Measurements from ENCODE around the gene MAN2B2. TPM values are rescaled to one million over a fixed set of nuclear protein-coding genes. Genes with fewer than 3 reads are reported as not detected.
"Not testable (repeated sequence)": the region's sequence is repeated elsewhere in the genome, so short reads cannot be mapped to it uniquely, and the experiment has no call there.

The MAN2B2 gene
- total and polyA plus RNA-seq, 4 experiments from 2014 or later = 11.2 to 53.2 (median 41.0) TPM

DNA sequence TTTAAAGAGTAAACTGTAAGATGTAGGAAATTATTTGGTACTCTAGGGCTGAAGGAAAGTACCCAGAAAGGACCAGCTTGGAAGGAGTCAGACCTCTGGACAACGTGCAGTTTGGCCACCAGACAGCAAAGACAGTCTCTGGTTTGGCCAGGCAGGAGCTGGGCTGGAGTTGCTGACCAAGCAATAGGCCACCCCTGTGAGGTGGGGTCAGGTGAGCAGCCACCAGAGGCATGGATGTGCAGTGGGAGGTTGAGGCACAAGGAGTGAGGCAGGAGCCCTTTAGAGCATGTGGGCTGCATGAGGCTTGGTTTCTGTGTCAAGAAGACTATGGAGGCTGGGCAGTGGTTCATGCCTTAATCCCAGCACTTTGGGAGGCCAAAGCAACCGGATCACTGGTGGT lies 47.8 kb downstream of the MAN2B2 start:
- ChIA-PET POLR2A (ENCODE audit: partially characterized antibody) (no interaction called here), CTCF (ENCODE audit: partially characterized antibody) (interaction anchor here (0.7 kb wide), 1 partner anchor 8 kb away, joined by 3 read pairs; no protein-coding TSS in a partner anchor)
- H3K27ac Mint-ChIP-seq = peak overlapping the region in 1 of 7 donors; percentile 23
- no peak for DNase-seq
- intact Hi-C loops (cut with micrococcal nuclease) = no loop called here
- H3K36me3 Mint-ChIP-seq = peaks cover 22 to 31% of the 10 kb centered on the region in 2 donors
- no peak overlapping the region for H3K27ac ChIP-seq (ENCODE audit: low read depth, low read length)
- H3K4me3 Mint-ChIP-seq = no peak overlapping the region
- no peaks in the 10 kb centered on the region for H3K27me3 Mint-ChIP-seq
- H3K4me3 ChIP-seq (ENCODE audit: low read length in 2 of 2) = no peak overlapping the region
- H3K4me1 ChIP-seq (ENCODE audit: insufficient read depth, low read length) = no peaks in the 10 kb centered on the region
- H3K4me1 Mint-ChIP-seq = peaks cover 0 to 3% (median under 1%) of the 10 kb centered on the region in 4 donors
- H3K27me3 ChIP-seq (ENCODE audit: insufficient read depth, low read length) = no peaks in the 10 kb centered on the region
- peaks cover 0 to 3% (median 0%) of the 10 kb centered on the region in 8 donors for H3K9me3 Mint-ChIP-seq
- H3K9me3 ChIP-seq (ENCODE audit: control insufficient read depth in 1 of 2, low read length in 2 of 2) = no peaks in the 10 kb centered on the region
- peaks cover 25% of the 10 kb centered on the region for H3K36me3 ChIP-seq (ENCODE audit: insufficient read depth, low read length)

- Histone ChIP-seq H3K27ac (ENCODE audit: low read depth, low read length) (no peak overlapping the region), H3K27me3 (ENCODE audit: insufficient read depth, low read length) (no peaks in the 10 kb centered on the region), H3K36me3 (ENCODE audit: insufficient read depth, low read length) (peaks cover 4% of the 10 kb centered on the region), H3K9me3 (ENCODE audit: control insufficient read depth in 1 of 2, low read length in 2 of 2) (no peaks in the 10 kb centered on the region), H3K4me3 (ENCODE audit: low read length in 2 of 2) (no peak overlapping the region), H3K4me1 (ENCODE audit: insufficient read depth, low read length) (no peaks in the 10 kb centered on the region)
- Mint-ChIP-seq H3K4me1 (peaks cover 0 to 3% (median under 1%) of the 10 kb centered on the region in 4 donors), H3K4me3 (no peak overlapping the region), H3K27ac (no peak overlapping the region), H3K36me3 (peaks cover 11% of the 10 kb centered on the region in 2 donors), H3K9me3 (peaks cover 0 to 3% (median 0%) of the 10 kb centered on the region in 8 donors), H3K27me3 (no peaks in the 10 kb centered on the region)
- POLR2A ChIA-PET (ENCODE audit: partially characterized antibody) = no interaction called here
- intact Hi-C loops (cut with micrococcal nuclease) = no loop called here
- DNase-seq = no peak
- CTCF ChIA-PET (ENCODE audit: partially characterized antibody) = no interaction called here
These were observed 50.3 kb downstream of the MAN2B2 start for GRCh38 chr4:6625256-6625655.

DNA sequence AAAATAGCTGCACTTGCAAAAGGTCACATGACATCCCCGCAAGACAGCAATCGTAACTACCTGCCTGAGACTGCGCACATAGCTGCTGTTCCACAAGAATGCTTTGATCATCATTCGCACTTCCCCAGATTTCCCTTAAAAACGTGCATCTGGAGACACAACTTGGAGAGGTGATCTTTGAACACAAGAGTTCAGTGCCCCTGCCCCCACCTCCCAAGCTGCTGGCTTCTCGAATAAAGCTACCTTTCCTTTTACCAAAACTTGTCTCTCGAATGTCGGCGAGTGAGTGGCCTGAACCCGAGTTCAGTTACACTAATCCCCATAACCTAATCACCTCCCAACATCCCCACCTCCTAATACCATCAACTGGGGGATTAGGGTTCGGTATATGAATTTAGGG lies 51.1 kb downstream of the MAN2B2 start:
- no peak overlapping the region for H3K27ac Mint-ChIP-seq
- H3K27me3 ChIP-seq (ENCODE audit: insufficient read depth, low read length) = no peaks in the 10 kb centered on the region
- no peak overlapping the region for H3K4me3 Mint-ChIP-seq
- peaks cover 6 to 9% of the 10 kb centered on the region in 2 donors for H3K36me3 Mint-ChIP-seq
- H3K9me3 ChIP-seq (ENCODE audit: control insufficient read depth in 1 of 2, low read length in 2 of 2) = no peaks in the 10 kb centered on the region
- no peak for DNase-seq
- ChIA-PET POLR2A (ENCODE audit: partially characterized antibody) (no interaction called here), CTCF (ENCODE audit: partially characterized antibody) (no interaction called here)
- H3K27me3 Mint-ChIP-seq = no peaks in the 10 kb centered on the region
- no peak overlapping the region for H3K27ac ChIP-seq (ENCODE audit: low read depth, low read length)
- H3K4me1 Mint-ChIP-seq = peaks cover 0 to 3% (median under 1%) of the 10 kb centered on the region in 4 donors
- H3K36me3 ChIP-seq (ENCODE audit: insufficient read depth, low read length) = peaks cover 4% of the 10 kb centered on the region
- H3K9me3 Mint-ChIP-seq = peaks cover 0 to 1% (median 0%) of the 10 kb centered on the region in 8 donors
- H3K4me3 ChIP-seq (ENCODE audit: low read length in 2 of 2) = no peak overlapping the region
- H3K4me1 ChIP-seq (ENCODE audit: insufficient read depth, low read length) = no peaks in the 10 kb centered on the region
- intact Hi-C loops (cut with micrococcal nuclease) = no loop called here

GRCh38 chr4:6627832-6628231 lies 52.8 kb downstream of the MAN2B2 start:
- H3K4me3 ChIP-seq (ENCODE audit: low read length in 2 of 2) = no peak overlapping the region
- intact Hi-C loops (cut with micrococcal nuclease) = no loop called here
- H3K36me3 Mint-ChIP-seq = no peaks in the 10 kb centered on the region
- no peaks in the 10 kb centered on the region for H3K4me1 Mint-ChIP-seq
- H3K27me3 Mint-ChIP-seq = no peaks in the 10 kb centered on the region
- H3K4me3 Mint-ChIP-seq = no peak overlapping the region
- H3K9me3 Mint-ChIP-seq = no peaks in the 10 kb centered on the region
- no peaks in the 10 kb centered on the region for H3K4me1 ChIP-seq (ENCODE audit: insufficient read depth, low read length)
- H3K27me3 ChIP-seq (ENCODE audit: insufficient read depth, low read length) = no peaks in the 10 kb centered on the region
- no peak overlapping the region for H3K27ac ChIP-seq (ENCODE audit: low read depth, low read length)
- H3K36me3 ChIP-seq (ENCODE audit: insufficient read depth, low read length) = peaks cover 4% of the 10 kb centered on the region
- H3K9me3 ChIP-seq (ENCODE audit: control insufficient read depth in 1 of 2, low read length in 2 of 2) = no peaks in the 10 kb centered on the region
- ChIA-PET CTCF (ENCODE audit: partially characterized antibody) (no interaction called here), POLR2A (ENCODE audit: partially characterized antibody) (interaction anchor here (1.3 kb wide), 1 partner anchor 13 kb away, joined by 5 read pairs; the partner anchor contains the start of gene MRFAP1)
- no peak for DNase-seq
- H3K27ac Mint-ChIP-seq = no peak overlapping the region

GRCh38 chr4:6628484-6628883 lies 53.5 kb downstream of the MAN2B2 start:
- H3K27me3 ChIP-seq (ENCODE audit: insufficient read depth, low read length); H3K27ac Mint-ChIP-seq; H3K4me1 ChIP-seq (ENCODE audit: insufficient read depth, low read length); H3K9me3 ChIP-seq (ENCODE audit: control insufficient read depth in 1 of 2, low read length in 2 of 2); DNase-seq; H3K27me3 Mint-ChIP-seq; intact Hi-C loops (cut with micrococcal nuclease); H3K36me3 Mint-ChIP-seq; H3K4me3 ChIP-seq (ENCODE audit: low read length in 2 of 2); H3K4me3 Mint-ChIP-seq; CTCF ChIA-PET (ENCODE audit: partially characterized antibody); H3K36me3 ChIP-seq (ENCODE audit: insufficient read depth, low read length); H3K27ac ChIP-seq (ENCODE audit: low read depth, low read length); H3K4me1 Mint-ChIP-seq; H3K9me3 Mint-ChIP-seq: not testable (repeated sequence)
- POLR2A ChIA-PET (ENCODE audit: partially characterized antibody) = interaction anchor here (1.3 kb wide), 1 partner anchor 12 kb away, joined by 5 read pairs; the partner anchor contains the start of gene MRFAP1

GRCh38 chr4:6632125-6632524 lies 57.1 kb downstream of the MAN2B2 start:
- no peak overlapping the region for H3K4me3 Mint-ChIP-seq
- intact Hi-C loops (cut with micrococcal nuclease) = no loop called here
- H3K9me3 Mint-ChIP-seq = no peaks in the 10 kb centered on the region
- no peaks in the 10 kb centered on the region for H3K4me1 ChIP-seq (ENCODE audit: insufficient read depth, low read length)
- no peak overlapping the region for H3K27ac ChIP-seq (ENCODE audit: low read depth, low read length)
- no peaks in the 10 kb centered on the region for H3K27me3 Mint-ChIP-seq
- H3K36me3 Mint-ChIP-seq = no peaks in the 10 kb centered on the region
- no peaks in the 10 kb centered on the region for H3K27me3 ChIP-seq (ENCODE audit: insufficient read depth, low read length)
- no peaks in the 10 kb centered on the region for H3K36me3 ChIP-seq (ENCODE audit: insufficient read depth, low read length)
- H3K27ac Mint-ChIP-seq = no peak overlapping the region
- CTCF ChIA-PET (ENCODE audit: partially characterized antibody) = no interaction called here
- no peak overlapping the region for H3K4me3 ChIP-seq (ENCODE audit: low read length in 2 of 2)
- no peaks in the 10 kb centered on the region for H3K9me3 ChIP-seq (ENCODE audit: control insufficient read depth in 1 of 2, low read length in 2 of 2)
- DNase-seq = no peak
- POLR2A ChIA-PET (ENCODE audit: partially characterized antibody) = no interaction called here
- H3K4me1 Mint-ChIP-seq = no peaks in the 10 kb centered on the region

- Mint-ChIP-seq H3K9me3 (no peaks in the 10 kb centered on the region), H3K27me3 (no peaks in the 10 kb centered on the region), H3K27ac (no peak overlapping the region), H3K4me1 (peaks cover 0 to under 1% (median 0%) of the 10 kb centered on the region in 4 donors), H3K36me3 (no peaks in the 10 kb centered on the region), H3K4me3 (no peak overlapping the region)
- CTCF ChIA-PET (ENCODE audit: partially characterized antibody) = no interaction called here
- DNase-seq = no peak
- POLR2A ChIA-PET (ENCODE audit: partially characterized antibody) = no interaction called here
- Histone ChIP-seq H3K9me3 (ENCODE audit: control insufficient read depth in 1 of 2, low read length in 2 of 2) (no peaks in the 10 kb centered on the region), H3K4me3 (ENCODE audit: low read length in 2 of 2) (no peak overlapping the region), H3K4me1 (ENCODE audit: insufficient read depth, low read length) (no peaks in the 10 kb centered on the region), H3K27me3 (ENCODE audit: insufficient read depth, low read length) (no peaks in the 10 kb centered on the region), H3K36me3 (ENCODE audit: insufficient read depth, low read length) (no peaks in the 10 kb centered on the region), H3K27ac (ENCODE audit: low read depth, low read length) (no peak overlapping the region)
- intact Hi-C loops (cut with micrococcal nuclease) = no loop called here
These were observed 58.3 kb downstream of the MAN2B2 start for GRCh38 chr4:6633091-6633906.

Data from CD4-positive, alpha-beta memory T cell (primary cell).